Mesenchymal stem cell (in vitro differentiated cells and primary cell): ENCODE measurements around the gene DSCAM.

Source experiments
- DNase-seq: peaks from one replicate; pipeline ENCODE4 v3.0.0-alpha.2; 2013
- H2AFZ ChIP-seq: one replicate; pipeline ENCODE4 v1.6.1; 2013; ENCODE audit warnings: low read depth, mild to moderate bottlenecking, control low read depth, inconsistent platforms, low read length, moderate library complexity
- H2AK5ac ChIP-seq: 2 replicates; pipeline ENCODE4 v1.6.1; 2013; ENCODE audit warnings: low read length, moderate library complexity, mild to moderate bottlenecking, inconsistent platforms; ENCODE audit not compliant: severe bottlenecking
- H2BK120ac ChIP-seq: one replicate; pipeline ENCODE4 v1.6.1; 2013; ENCODE audit warnings: low read depth, mild to moderate bottlenecking, inconsistent platforms, low read length, moderate library complexity
- H2BK12ac ChIP-seq, 2 experiments: one replicate each; pipeline ENCODE4 v1.6.1; 2013; ENCODE audit warnings: inconsistent platforms in 2 of 2, low read length in 2 of 2, mild to moderate bottlenecking in 2 of 2, moderate library complexity in 2 of 2, control low read depth in 1 of 2
- H2BK15ac ChIP-seq: one replicate; pipeline ENCODE4 v1.6.1; 2013; ENCODE audit warnings: mild to moderate bottlenecking, low read depth, inconsistent platforms; ENCODE audit not compliant: poor library complexity, severe bottlenecking
- H2BK5ac ChIP-seq: 2 replicates; pipeline ENCODE4 v1.6.1; 2013; ENCODE audit warnings: low read depth, mild to moderate bottlenecking, low read length, control low read depth, inconsistent platforms; ENCODE audit not compliant: poor library complexity, severe bottlenecking
- H3K14ac ChIP-seq, 2 experiments: one replicate each; pipeline ENCODE4 v1.6.1; 2013; ENCODE audit warnings: inconsistent platforms in 2 of 2, low read length in 2 of 2, control low read depth in 1 of 2, mild to moderate bottlenecking in 1 of 2, moderate library complexity in 1 of 2
- H3K18ac ChIP-seq, 2 experiments: one replicate each; pipeline ENCODE4 v1.6.1; 2013; ENCODE audit warnings: inconsistent platforms in 2 of 2, low read length in 2 of 2, control low read depth in 1 of 2, low read depth in 1 of 2, mild to moderate bottlenecking in 1 of 2
- H3K23ac ChIP-seq, 2 experiments: one replicate each; pipeline ENCODE4 v1.6.1; 2013; ENCODE audit warnings: inconsistent platforms in 2 of 2, low read length in 2 of 2, mild to moderate bottlenecking in 2 of 2, moderate library complexity in 2 of 2, control low read depth in 1 of 2
- H3K27ac ChIP-seq: 2 replicates; pipeline ENCODE4 v1.5.1; 2013; ENCODE audit warnings: mild to moderate bottlenecking, moderate library complexity, low read length, control low read depth, inconsistent platforms; ENCODE audit not compliant: poor library complexity, severe bottlenecking
- H3K27me3 ChIP-seq, 2 experiments: 2 replicates each; pipeline versions ENCODE4 v1.6.1 to v1.7.0; 2013; ENCODE audit warnings: low read length in 2 of 2, mild to moderate bottlenecking in 2 of 2, moderate library complexity in 2 of 2, control low read depth in 1 of 2, inconsistent platforms in 1 of 2; ENCODE audit not compliant: control insufficient read depth in 1 of 2, insufficient read depth in 1 of 2
- H3K36me3 ChIP-seq, 2 experiments: 2 replicates each; pipeline versions ENCODE4 v1.6.1 to v1.7.0; 2013; ENCODE audit warnings: low read length in 2 of 2, control low read depth in 1 of 2, inconsistent platforms in 1 of 2, low read depth in 1 of 2, mild to moderate bottlenecking in 1 of 2; ENCODE audit not compliant: insufficient read depth in 2 of 2, control insufficient read depth in 1 of 2
- H3K4ac ChIP-seq, 2 experiments: one replicate each; pipeline ENCODE4 v1.6.1; 2013; ENCODE audit warnings: inconsistent platforms in 2 of 2, low read length in 2 of 2, mild to moderate bottlenecking in 2 of 2, moderate library complexity in 2 of 2, control low read depth in 1 of 2, low read depth in 1 of 2
- H3K4me1 ChIP-seq: 2 replicates; pipeline ENCODE4 v1.6.1; 2013; ENCODE audit warnings: low read depth, low read length, control low read depth; ENCODE audit not compliant: control insufficient read depth, insufficient read depth
- H3K4me2 ChIP-seq: 2 replicates; pipeline ENCODE4 v1.6.1; 2013; ENCODE audit warnings: low read length, mild to moderate bottlenecking, inconsistent platforms; ENCODE audit not compliant: poor library complexity, severe bottlenecking
- H3K4me3 ChIP-seq, 2 experiments: 2 replicates each; pipeline versions ENCODE4 v1.5.1 to v1.7.0; 2013; ENCODE audit warnings: low read length in 2 of 2, mild to moderate bottlenecking in 2 of 2, control low read depth in 1 of 2, low read depth in 1 of 2; ENCODE audit not compliant: insufficient read depth in 1 of 2
- H3K79me1 ChIP-seq: replicated peaks from 2 replicates; pipeline ENCODE4 v1.6.1; 2013; ENCODE audit warnings: mild to moderate bottlenecking, control low read depth, low read length, inconsistent platforms; ENCODE audit not compliant: poor library complexity, severe bottlenecking
- H3K9ac ChIP-seq: 2 replicates; pipeline ENCODE4 v1.7.0; 2013; ENCODE audit warnings: mild to moderate bottlenecking, low read length, moderate library complexity
- H3K9me3 ChIP-seq: 2 replicates; pipeline ENCODE4 v1.7.0; 2013; ENCODE audit warnings: mild to moderate bottlenecking, low read length; ENCODE audit not compliant: control insufficient read depth
- H4K8ac ChIP-seq: one replicate; pipeline ENCODE4 v1.6.1; 2013; ENCODE audit warnings: inconsistent platforms, mild to moderate bottlenecking, low read length, moderate library complexity
- H4K91ac ChIP-seq: one replicate; pipeline ENCODE4 v1.6.1; 2013; ENCODE audit warnings: mild to moderate bottlenecking, low read length, inconsistent platforms
- WGBS: methylation state at CpG from one replicate; pipeline ENCODE4 v1.1.7; 2013; ENCODE audit warnings: mixed read lengths; 5-methylcytosine and 5-hydroxymethylcytosine counted together

The DSCAM gene

GRCh38 chr21:40723966-40724365 is 123.0 kb downstream of the DSCAM start:
- Histone ChIP-seq H3K4me2 (no peak overlapping the region), H2BK5ac (no peak overlapping the region), H3K4me3 (no peak overlapping the region), H3K14ac (no peak overlapping the region), H2AK5ac (no peak overlapping the region), H3K27me3 (no peaks in the 10 kb centered on the region), H3K9me3 (peaks cover 46% of the 10 kb centered on the region), H4K8ac (no peak overlapping the region), H3K4me1 (no peaks in the 10 kb centered on the region), H2BK120ac (no peak overlapping the region), H3K18ac (no peak overlapping the region), H2BK15ac (no peak overlapping the region), H3K27ac (no peak overlapping the region), H4K91ac (no peak overlapping the region), H3K4ac (no peak overlapping the region), H2AFZ (no peak overlapping the region), H3K9ac (no peak overlapping the region), H3K36me3 (no peaks in the 10 kb centered on the region), H3K23ac (no peak overlapping the region), H2BK12ac (no peak overlapping the region), H3K79me1 (no peaks in the 10 kb centered on the region)
- 78% methylated on average over 5 of the region's 5 CpGs for WGBS
- DNase-seq: no peak

GRCh38 chr21:40723317-40723716 is 123.6 kb downstream of the DSCAM start:
- peaks cover 48% of the 10 kb centered on the region for H3K9me3 ChIP-seq
- H3K4me3 ChIP-seq: no peak overlapping the region
- no peak overlapping the region for H2AFZ ChIP-seq
- H3K14ac ChIP-seq: no peak overlapping the region
- no peak overlapping the region for H2BK120ac ChIP-seq
- no peaks in the 10 kb centered on the region for H3K27me3 ChIP-seq
- no peaks in the 10 kb centered on the region for H3K79me1 ChIP-seq
- no peak overlapping the region for H3K18ac ChIP-seq
- H3K36me3 ChIP-seq: no peaks in the 10 kb centered on the region
- H2BK15ac ChIP-seq: no peak overlapping the region
- H3K9ac ChIP-seq: no peak overlapping the region
- no peak overlapping the region for H3K4ac ChIP-seq
- H3K4me1 ChIP-seq: no peaks in the 10 kb centered on the region
- H3K23ac ChIP-seq: no peak overlapping the region
- no peak for DNase-seq
- H4K91ac ChIP-seq: no peak overlapping the region
- no peak overlapping the region for H4K8ac ChIP-seq
- H3K27ac ChIP-seq: no peak overlapping the region
- no peak overlapping the region for H2BK12ac ChIP-seq
- no peak overlapping the region for H2BK5ac ChIP-seq
- WGBS: 90% methylated on average over 2 of the region's 2 CpGs
- H2AK5ac ChIP-seq: no peak overlapping the region
- H3K4me2 ChIP-seq: no peak overlapping the region

- Histone ChIP-seq H3K4me3 (no peak overlapping the region), H2BK120ac (no peak overlapping the region), H4K8ac (no peak overlapping the region), H2BK5ac (no peak overlapping the region), H3K79me1 (no peaks in the 10 kb centered on the region), H3K9ac (no peak overlapping the region), H3K14ac (no peak overlapping the region), H2BK12ac (no peak overlapping the region), H2AFZ (no peak overlapping the region), H2BK15ac (no peak overlapping the region), H3K27ac (no peak overlapping the region), H3K4ac (no peak overlapping the region), H2AK5ac (no peak overlapping the region), H3K9me3 (peaks cover 59% of the 10 kb centered on the region), H4K91ac (no peak overlapping the region), H3K36me3 (no peaks in the 10 kb centered on the region), H3K4me2 (no peak overlapping the region), H3K18ac (no peak overlapping the region), H3K23ac (no peak overlapping the region), H3K27me3 (no peaks in the 10 kb centered on the region), H3K4me1 (no peaks in the 10 kb centered on the region)
- WGBS: 82% methylated on average over 1 of the region's 1 CpG
- DNase-seq: no peak
Measured at GRCh38 chr21:40719615-40720014, 127.3 kb downstream of the DSCAM start.

GRCh38 chr21:40717028-40717427 is 129.9 kb downstream of the DSCAM start:
- no peak overlapping the region for H2AFZ ChIP-seq
- no peak overlapping the region for H3K18ac ChIP-seq
- no peak overlapping the region for H3K9ac ChIP-seq
- H4K8ac ChIP-seq: no peak overlapping the region
- no peaks in the 10 kb centered on the region for H3K36me3 ChIP-seq
- no peak overlapping the region for H3K4me3 ChIP-seq
- no peak overlapping the region for H3K23ac ChIP-seq
- H3K9me3 ChIP-seq: peaks cover 42% of the 10 kb centered on the region
- H2AK5ac ChIP-seq: no peak overlapping the region
- WGBS: no CpG with 5 or more reads among the region's 3 CpGs
- no peak overlapping the region for H3K4ac ChIP-seq
- H4K91ac ChIP-seq: no peak overlapping the region
- H2BK15ac ChIP-seq: no peak overlapping the region
- no peak for DNase-seq
- no peak overlapping the region for H3K27ac ChIP-seq
- H3K14ac ChIP-seq: no peak overlapping the region
- H3K27me3 ChIP-seq: no peaks in the 10 kb centered on the region
- H2BK120ac ChIP-seq: no peak overlapping the region
- H2BK5ac ChIP-seq: no peak overlapping the region
- no peaks in the 10 kb centered on the region for H3K4me1 ChIP-seq
- no peak overlapping the region for H2BK12ac ChIP-seq
- no peak overlapping the region for H3K4me2 ChIP-seq
- H3K79me1 ChIP-seq: no peaks in the 10 kb centered on the region
